ENCODE data around the gene RGR. TPM values are rescaled to one million over a fixed set of nuclear protein-coding genes. Genes with fewer than 3 reads are reported as not detected.

RGR gene
- total RNA-seq, 4 donors from 2014 or later, result 1.5 to 3.3 (median 2.8) TPM; not detected in 1

DNA sequence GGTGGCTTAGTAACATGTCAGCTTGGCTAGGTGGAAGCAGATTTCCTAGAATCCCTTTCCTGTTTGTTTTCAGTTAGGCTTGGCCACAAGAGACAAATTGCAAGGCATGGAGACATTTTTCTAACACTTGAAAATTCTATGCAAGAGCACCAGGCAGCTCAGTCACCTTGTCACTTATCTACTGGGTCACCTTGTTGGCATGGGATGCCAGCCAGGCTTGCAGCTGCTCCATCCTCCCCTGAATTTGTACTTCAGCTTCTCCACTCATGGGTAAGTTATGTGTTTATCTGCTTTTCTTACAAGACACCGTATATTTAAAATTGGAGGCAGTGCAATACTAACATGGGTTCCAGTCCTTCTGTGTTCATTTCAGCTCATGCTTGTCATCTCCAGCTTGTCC, 43.3 kb downstream of the RGR start:
- TF ChIP-seq, protein P1, sequence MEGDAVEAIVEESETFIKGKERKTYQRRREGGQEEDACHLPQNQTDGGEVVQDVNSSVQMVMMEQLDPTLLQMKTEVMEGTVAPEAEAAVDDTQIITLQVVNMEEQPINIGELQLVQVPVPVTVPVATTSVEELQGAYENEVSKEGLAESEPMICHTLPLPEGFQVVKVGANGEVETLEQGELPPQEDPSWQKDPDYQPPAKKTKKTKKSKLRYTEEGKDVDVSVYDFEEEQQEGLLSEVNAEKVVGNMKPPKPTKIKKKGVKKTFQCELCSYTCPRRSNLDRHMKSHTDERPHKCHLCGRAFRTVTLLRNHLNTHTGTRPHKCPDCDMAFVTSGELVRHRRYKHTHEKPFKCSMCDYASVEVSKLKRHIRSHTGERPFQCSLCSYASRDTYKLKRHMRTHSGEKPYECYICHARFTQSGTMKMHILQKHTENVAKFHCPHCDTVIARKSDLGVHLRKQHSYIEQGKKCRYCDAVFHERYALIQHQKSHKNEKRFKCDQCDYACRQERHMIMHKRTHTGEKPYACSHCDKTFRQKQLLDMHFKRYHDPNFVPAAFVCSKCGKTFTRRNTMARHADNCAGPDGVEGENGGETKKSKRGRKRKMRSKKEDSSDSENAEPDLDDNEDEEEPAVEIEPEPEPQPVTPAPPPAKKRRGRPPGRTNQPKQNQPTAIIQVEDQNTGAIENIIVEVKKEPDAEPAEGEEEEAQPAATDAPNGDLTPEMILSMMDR (IDR thresholded peaks at IDR 0.05), result no peak
- no peak for ATAC-seq (ENCODE audit: low FRiP score)
- DNase-seq (ENCODE audit: low spot score), result no peak

DNA sequence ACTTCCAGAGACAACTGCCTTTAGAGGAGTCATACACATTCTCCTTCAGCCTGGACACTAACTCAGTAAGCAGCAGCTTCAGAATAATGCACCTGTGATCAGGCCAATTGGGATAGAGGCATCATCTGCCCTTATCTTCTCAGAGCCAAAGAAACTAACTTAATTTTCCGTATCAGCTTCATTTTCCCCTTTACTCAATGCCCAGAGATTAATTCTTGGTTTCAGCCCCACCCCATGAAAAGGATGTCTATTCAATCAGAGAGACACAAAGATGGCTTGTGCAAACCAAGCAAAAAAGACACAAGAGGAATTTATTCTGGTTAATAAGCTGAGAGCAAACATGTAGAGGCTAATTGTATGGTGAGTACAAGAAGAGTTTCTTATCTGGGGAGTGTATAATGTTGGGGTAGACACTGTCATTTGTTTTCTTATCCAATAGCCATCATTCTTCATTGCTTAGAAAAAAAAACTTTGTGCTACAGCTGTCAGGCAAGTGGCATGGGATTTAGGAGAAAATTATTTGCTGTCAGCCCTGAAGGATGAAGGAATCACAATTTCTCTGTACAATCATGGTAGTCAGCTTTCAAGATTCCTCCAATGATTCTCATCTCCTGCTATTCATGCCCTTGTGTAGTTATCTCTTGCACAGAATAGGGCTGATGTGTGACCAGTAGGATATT, 44.8 kb downstream of the RGR start:
- no peak for DNase-seq (ENCODE audit: low spot score)
- no peak for ATAC-seq (ENCODE audit: low FRiP score)

DNA sequence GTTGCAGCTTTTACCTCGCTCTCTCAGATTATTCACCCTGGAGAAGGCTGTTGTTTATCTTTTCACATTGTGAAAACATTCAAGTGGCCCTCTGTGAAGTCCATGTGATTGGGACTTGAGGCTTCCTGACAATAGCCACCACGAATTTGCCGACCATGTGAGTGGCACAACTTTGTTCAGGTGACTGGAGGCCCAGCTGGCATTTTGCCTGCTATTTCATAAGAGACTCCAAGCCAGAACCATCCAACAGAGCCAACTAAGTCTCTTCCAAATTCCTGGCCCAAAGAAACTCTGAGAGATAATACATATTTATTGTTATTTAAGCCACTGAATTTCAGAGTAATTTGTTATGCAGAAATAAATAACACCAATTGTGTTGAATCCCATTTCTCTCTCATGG, 45.4 kb downstream of the RGR start:
- no peak for ATAC-seq (ENCODE audit: low FRiP score)

More for the DNA sequence above, 44.8 kb downstream of the RGR start:
- TF ChIP-seq, protein P1 (IDR thresholded peaks at IDR 0.05), result no peak

DNA sequence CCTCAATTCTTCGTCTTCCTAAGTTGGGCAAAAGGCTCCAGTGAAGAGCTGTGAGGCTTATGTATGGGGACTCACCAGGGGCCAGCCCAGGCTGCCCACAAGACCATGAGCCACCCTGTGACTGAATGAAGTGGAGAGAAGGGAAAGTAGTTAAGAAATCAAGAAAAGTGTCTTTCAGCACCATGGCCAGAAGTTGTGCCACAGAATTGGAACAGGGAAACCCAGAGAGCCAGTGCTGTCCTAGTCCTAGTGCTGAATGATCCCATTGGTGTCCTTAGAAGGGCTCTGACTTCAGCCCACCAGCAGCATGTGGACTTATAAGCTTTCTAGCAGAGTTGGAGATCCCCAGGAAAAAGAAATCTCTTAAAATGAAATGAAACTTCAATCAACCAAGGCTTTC, 46.5 kb downstream of the RGR start:
- TF ChIP-seq, protein P1 (IDR thresholded peaks at IDR 0.05), result no peak
- ATAC-seq (ENCODE audit: low FRiP score) (no peak), DNase-seq (ENCODE audit: low spot score) (no peak)

More for the DNA sequence above, 45.4 kb downstream of the RGR start:
- TF ChIP-seq, protein P1 (IDR thresholded peaks at IDR 0.05), result no peak
- DNase-seq (ENCODE audit: low spot score), result no peak

DNA sequence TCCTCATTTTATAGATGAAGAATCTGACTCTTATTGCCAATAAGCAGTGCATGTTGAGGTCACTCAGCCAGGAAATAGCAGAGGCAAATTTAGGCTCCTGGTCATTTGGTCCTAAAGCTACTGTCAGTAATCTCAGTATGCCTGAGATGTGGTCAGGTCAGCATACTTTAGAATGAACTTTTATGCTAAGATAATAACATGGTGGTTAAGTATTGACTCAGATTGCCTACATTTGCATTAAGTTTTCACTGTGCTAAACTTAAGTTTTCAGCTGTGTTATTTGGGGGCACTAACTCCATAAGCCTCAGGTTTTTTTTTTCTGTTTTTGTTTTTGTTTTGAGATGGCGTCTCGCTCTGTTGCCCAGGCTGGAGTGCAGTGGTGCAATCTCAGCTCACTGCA, 47.6 kb downstream of the RGR start:
- TF ChIP-seq, protein P1 (IDR thresholded peaks at IDR 0.05), result no peak
- DNase-seq (ENCODE audit: low spot score) (no peak), ATAC-seq (ENCODE audit: low FRiP score) (no peak)

DNA sequence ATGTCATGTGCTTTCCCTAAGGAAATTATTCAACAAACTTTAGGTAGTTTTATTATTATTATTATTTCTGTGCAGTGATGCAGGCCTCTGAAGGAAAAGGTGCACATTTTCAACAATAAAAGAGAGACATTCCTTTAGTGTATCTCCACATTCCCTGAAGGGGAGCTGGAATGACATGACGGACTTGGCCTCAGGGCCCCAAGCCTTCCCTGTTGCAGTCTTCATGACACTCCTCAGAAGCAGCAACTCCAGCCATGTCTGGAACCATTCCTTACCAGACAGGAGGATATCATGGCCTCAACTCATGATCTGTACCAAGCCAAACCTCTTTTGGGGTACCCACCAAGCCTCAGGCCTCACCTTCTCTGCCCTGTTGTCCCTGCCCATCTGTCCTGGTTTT, 48.3 kb downstream of the RGR start:
- DNase-seq (ENCODE audit: low spot score), result no peak
- no peak for ATAC-seq (ENCODE audit: low FRiP score)
- TF ChIP-seq, protein P1 (IDR thresholded peaks at IDR 0.05), result no peak

DNA sequence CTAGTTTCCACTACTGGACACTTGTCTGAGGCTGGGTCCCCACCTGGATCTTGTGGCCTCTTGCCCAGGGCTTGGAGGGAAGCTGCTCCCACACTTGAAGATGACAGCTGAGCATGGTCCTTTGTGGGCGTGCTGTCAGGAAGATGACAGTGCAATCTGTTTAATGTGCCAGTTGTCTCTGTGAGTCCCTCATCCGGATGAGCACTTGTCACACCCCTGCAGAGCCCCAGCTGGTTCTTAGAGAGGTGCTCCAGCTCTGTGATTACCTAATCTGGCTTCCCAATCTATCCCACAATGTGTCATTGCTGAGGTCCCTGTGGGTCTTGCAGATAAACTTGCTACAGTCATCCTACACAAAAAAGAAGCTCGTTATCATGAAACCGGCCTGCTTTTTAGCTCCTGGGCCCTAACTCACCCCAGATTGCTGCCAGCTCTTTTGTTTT, 48.7 kb downstream of the RGR start:
- DNase-seq (ENCODE audit: low spot score), result no peak
- ATAC-seq (ENCODE audit: low FRiP score), result no peak
- TF ChIP-seq, protein P1 (IDR thresholded peaks at IDR 0.05), result no peak

Measured in omental fat pad (tissue), 4 donors.